ENCODE results near the gene ERBB4.
A peak's percentile ranks its signal among the peaks of the same experiment; 100 is the strongest.

- TF ChIP-seq CTCF (IDR thresholded peaks at IDR 0.05; ENCODE audit: insufficient read depth, low read depth, low read length) (peak; percentile 55), EZH2 (IDR thresholded peaks at IDR 0.05; ENCODE audit: insufficient read depth, low read length) (no peak)
Measured at GRCh38 chr2:212548455-212548819, 9.8 kb upstream of the ERBB4 start.

All from astrocyte (in vitro differentiated cells and primary cell).